ENCODE data around the gene NEK3.
"Not testable (repeated sequence)": the region's sequence is repeated elsewhere in the genome, so short reads cannot be mapped to it uniquely, and the experiment has no call there.

The NEK3 gene

GRCh38 chr13:52165411-52165810, 6.0 kb upstream of the NEK3 start:
- no peak for DNase-seq

GRCh38 chr13:52164989-52165388, 5.6 kb upstream of the NEK3 start:
- no peak for DNase-seq

- DNase-seq, result not testable (repeated sequence)
These were observed 4.5 kb upstream of the NEK3 start for GRCh38 chr13:52163878-52164277.

- no peak for DNase-seq
These were observed 3.1 kb upstream of the NEK3 start for GRCh38 chr13:52162279-52163101.

- no peak for DNase-seq
These were observed 1.8 kb upstream of the NEK3 start for GRCh38 chr13:52161181-52161646.

- no peak for DNase-seq
These were observed 1.1 kb upstream of the NEK3 start for GRCh38 chr13:52160506-52160905.

- no peak for DNase-seq
These were observed 656 bp upstream of the NEK3 start for GRCh38 chr13:52160053-52160452.

- DNase-seq, result no peak
These were observed 703 bp downstream of the NEK3 start for GRCh38 chr13:52158629-52159158.

- no peak for DNase-seq
These were observed 2.6 kb downstream of the NEK3 start for GRCh38 chr13:52156724-52157261.

GRCh38 chr13:52155177-52155576, 4.2 kb downstream of the NEK3 start:
- DNase-seq, result no peak

GRCh38 chr13:52147225-52147624, 12.2 kb downstream of the NEK3 start:
- no peak for DNase-seq

GRCh38 chr13:52141299-52141698, 18.1 kb downstream of the NEK3 start:
- no peak for DNase-seq

GRCh38 chr13:52137489-52137888, 21.9 kb downstream of the NEK3 start:
- no peak for DNase-seq

- DNase-seq, result no peak
These were observed 22.6 kb downstream of the NEK3 start for GRCh38 chr13:52136763-52137162.

GRCh38 chr13:52130641-52131040, 28.8 kb downstream of the NEK3 start:
- no peak for DNase-seq

- peak; percentile 27 for DNase-seq
These were observed 30.4 kb downstream of the NEK3 start, which contains the start of gene NEK5 for GRCh38 chr13:52128714-52129700. Gene NEK5 (minus strand): TSS chr13:52129073. CDS start chr13:52127482, 1,591 bp downstream.

GRCh38 chr13:52127783-52128702, 31.4 kb downstream of the NEK3 start:
- DNase-seq, result peak; percentile 8

GRCh38 chr13:52127378-52127777, 32.0 kb downstream of the NEK3 start:
- no peak for DNase-seq

GRCh38 chr13:52125547-52125946, 33.9 kb downstream of the NEK3 start:
- DNase-seq, result no peak

GRCh38 chr13:52118595-52118994, 40.8 kb downstream of the NEK3 start:
- DNase-seq, result no peak

- no peak for DNase-seq
These were observed 41.3 kb downstream of the NEK3 start for GRCh38 chr13:52118095-52118494.

- no peak for DNase-seq
These were observed 46.8 kb downstream of the NEK3 start for GRCh38 chr13:52112591-52112990.

All from NCI-H2107 (cell line).